ENCODE data around the gene CCT3. TPM values are rescaled to one million over a fixed set of nuclear protein-coding genes. Genes with fewer than 3 reads are reported as not detected.

The CCT3 gene
- total RNA-seq, 4 donors from 2014 or later = 113 to 175 (median 137) TPM

GRCh38 chr1:156291226-156292061 lies 46.6 kb downstream of the CCT3 start:
- Histone ChIP-seq H3K27ac (peak overlapping the region; percentile 71 to 94 (median 85)), H3K4me1 (peaks cover 0 to 43% (median 19%) of the 10 kb centered on the region in 4 donors), H3K36me3 (peaks cover 0 to 35% (median 0%) of the 10 kb centered on the region in 3 donors), H3K4me3 (peak overlapping the region; percentile 34 to 54 (median 48)), H3K9me3 (no peaks in the 10 kb centered on the region), H3K27me3 (no peaks in the 10 kb centered on the region)
- TF ChIP-seq EP300 (IDR thresholded peaks at IDR 0.05) (peak in 1 of 2 donors; percentile 80), CTCF (IDR thresholded peaks at IDR 0.05) (no peak), POLR2A (IDR thresholded peaks at IDR 0.05) (peak; percentile 50 to 52)
- WGBS, 2 donors = 7 to 13% methylated on average over 31 to 37 of the region's 37 CpGs
- DNase-seq (ENCODE audit: low spot score in 2 of 2) = peak; percentile 86 to 87

GRCh38 chr1:156289857-156290256 lies 48.2 kb downstream of the CCT3 start:
- Histone ChIP-seq H3K36me3 (peaks cover 0 to 46% (median 0%) of the 10 kb centered on the region in 3 donors), H3K9me3 (no peaks in the 10 kb centered on the region), H3K4me3 (no peak overlapping the region), H3K27me3 (no peaks in the 10 kb centered on the region), H3K4me1 (peaks cover 0 to 33% (median 15%) of the 10 kb centered on the region in 4 donors), H3K27ac (no peak overlapping the region)
- DNase-seq (ENCODE audit: low spot score in 2 of 2) = no peak
- TF ChIP-seq POLR2A (IDR thresholded peaks at IDR 0.05) (no peak), EP300 (IDR thresholded peaks at IDR 0.05) (no peak), CTCF (IDR thresholded peaks at IDR 0.05) (no peak)

- peaks cover 0 to 31% (median 16%) of the 10 kb centered on the region in 4 donors for H3K4me1 ChIP-seq
- no peak for DNase-seq (ENCODE audit: low spot score in 2 of 2)
- no peaks in the 10 kb centered on the region for H3K27me3 ChIP-seq
- no peak overlapping the region for H3K4me3 ChIP-seq
- TF ChIP-seq EP300 (IDR thresholded peaks at IDR 0.05) = no peak
- no peak for TF ChIP-seq POLR2A (IDR thresholded peaks at IDR 0.05)
- TF ChIP-seq CTCF (IDR thresholded peaks at IDR 0.05) = no peak
- H3K9me3 ChIP-seq = no peaks in the 10 kb centered on the region
- 87 to 94% methylated on average over 8 of the region's 8 CpGs for WGBS, 2 donors
- H3K36me3 ChIP-seq = peaks cover 0 to 28% (median 0%) of the 10 kb centered on the region in 3 donors
- H3K27ac ChIP-seq = no peak overlapping the region
Observed at GRCh38 chr1:156286061-156286460, 52.0 kb downstream of the CCT3 start.

- Histone ChIP-seq H3K27me3 (no peaks in the 10 kb centered on the region), H3K36me3 (peaks cover 0 to 28% (median 0%) of the 10 kb centered on the region in 3 donors), H3K27ac (no peak overlapping the region), H3K4me3 (no peak overlapping the region), H3K4me1 (peaks cover 0 to 31% (median 16%) of the 10 kb centered on the region in 4 donors), H3K9me3 (no peaks in the 10 kb centered on the region)
- TF ChIP-seq POLR2A (IDR thresholded peaks at IDR 0.05) (no peak), EP300 (IDR thresholded peaks at IDR 0.05) (no peak), CTCF (IDR thresholded peaks at IDR 0.05) (no peak)
- no peak for DNase-seq (ENCODE audit: low spot score in 2 of 2)
- WGBS, 2 donors = 94 to 96% methylated on average over 8 to 21 of the region's 21 CpGs
Observed at GRCh38 chr1:156285437-156285836, 52.7 kb downstream of the CCT3 start.

- H3K27me3 ChIP-seq = no peaks in the 10 kb centered on the region
- TF ChIP-seq CTCF (IDR thresholded peaks at IDR 0.05) (no peak), POLR2A (IDR thresholded peaks at IDR 0.05) (no peak), EP300 (IDR thresholded peaks at IDR 0.05) (no peak)
- peaks cover 0 to 28% (median 0%) of the 10 kb centered on the region in 3 donors for H3K36me3 ChIP-seq
- DNase-seq (ENCODE audit: low spot score in 2 of 2) = no peak
- no peak overlapping the region for H3K4me3 ChIP-seq
- no peak overlapping the region for H3K27ac ChIP-seq
- whole genome bisulfite sequencing, 2 donors = 65 to 76% methylated on average over 4 of the region's 4 CpGs
- peaks cover 0 to 36% (median 16%) of the 10 kb centered on the region in 4 donors for H3K4me1 ChIP-seq
- H3K9me3 ChIP-seq = no peaks in the 10 kb centered on the region
Observed at GRCh38 chr1:156284757-156285156, 53.3 kb downstream of the CCT3 start.

Data from tibial nerve (tissue), 4 donors.